K562 (cell line): ENCODE data around the gene PBX2. TPM values are rescaled to one million over a fixed set of nuclear protein-coding genes. Genes with fewer than 3 reads are reported as not detected.

ENCODE experiments used
- ARNT ChIP-seq, 2 experiments: fragments of 450-650 bp; IDR thresholded peaks; 2 replicates each; pipeline ENCODE4 v1.6.1; 2016; ENCODE audit warnings: mild to moderate bottlenecking in 1 of 2
- BRCA1 ChIP-seq, 2 experiments: fragments of 450-650 bp in 1 of 2; sonication (generic) in 1 of 2; formaldehyde crosslinking in 1 of 2; IDR thresholded peaks; 2 replicates each; pipeline versions ENCODE4 v1.5.0 to v1.6.1; 2017 to 2020; ENCODE audit warnings: mild to moderate bottlenecking in 1 of 2, missing genetic modification reagents in 1 of 2
- CBX5 ChIP-seq: IDR thresholded peaks from 2 replicates; pipeline ENCODE4 v1.6.1; 2014; ENCODE audit warnings: low read depth, borderline replicate concordance
- CCAR2 ChIP-seq: fragments of 200-400 bp; formaldehyde crosslinking; IDR thresholded peaks from 2 replicates; pipeline ENCODE4 v1.6.1; 2017; ENCODE audit warnings: mild to moderate bottlenecking, low read depth, low read length
- ETV5 ChIP-seq: sonication (generic); formaldehyde crosslinking; IDR thresholded peaks from 2 replicates; pipeline ENCODE4 v1.4.0; 2020; ENCODE audit warnings: low read depth, mild to moderate bottlenecking, missing genetic modification reagents
- GMEB1 ChIP-seq: fragments of 250-450 bp; sonication (Bioruptor Pico); IDR thresholded peaks from 2 replicates; pipeline ENCODE4 v1.4.0; 2020; ENCODE audit warnings: mild to moderate bottlenecking
- HMG20B ChIP-seq: fragments of 250-450 bp; sonication (Bioruptor Pico); IDR thresholded peaks from 2 replicates; pipeline ENCODE4 v1.5.0; 2021; ENCODE audit warnings: mild to moderate bottlenecking
- HNRNPLL ChIP-seq: fragments of 200-400 bp; formaldehyde crosslinking; IDR thresholded peaks from 2 replicates; pipeline ENCODE4 v1.6.1; 2017; ENCODE audit warnings: low read length, low read depth, mild to moderate bottlenecking; ENCODE audit not compliant: poor library complexity, severe bottlenecking
- KDM5B ChIP-seq: fragments of 200-600 bp; sonication (generic); IDR thresholded peaks from 2 replicates; pipeline ENCODE4 v1.6.1; 2012; ENCODE audit warnings: low read depth, mild to moderate bottlenecking, moderate library complexity, low read length, control low read depth, inconsistent platforms; ENCODE audit not compliant: insufficient replicate concordance
- KLF6 ChIP-seq: fragments of 250-450 bp; sonication (Bioruptor Pico); IDR thresholded peaks from 2 replicates; pipeline ENCODE4 v1.4.0; 2020; ENCODE audit warnings: mild to moderate bottlenecking, moderate library complexity, borderline replicate concordance
- MTF1 ChIP-seq: fragments of 250-450 bp; sonication (Bioruptor Pico); IDR thresholded peaks from 2 replicates; pipeline ENCODE4 v1.9.0; 2021; ENCODE audit warnings: moderate library complexity, mild to moderate bottlenecking, inconsistent platforms, borderline replicate concordance
- NCOA2 ChIP-seq, 2 experiments: fragments of 450-650 bp; IDR thresholded peaks; 2 replicates each; pipeline ENCODE4 v1.6.1; 2018; ENCODE audit warnings: mild to moderate bottlenecking in 2 of 2, moderate library complexity in 1 of 2; ENCODE audit not compliant: partially characterized antibody in 2 of 2
- PHB2 ChIP-seq: fragments of 450-650 bp; IDR thresholded peaks from 2 replicates; pipeline ENCODE4 v1.6.1; 2017; ENCODE audit warnings: low read depth
- POLR2H ChIP-seq: IDR thresholded peaks from 2 replicates; pipeline ENCODE4 v1.6.1; 2016; ENCODE audit warnings: missing genetic modification characterization, low read depth, mild to moderate bottlenecking, control low read depth, missing compliant biosample characterization, moderate library complexity
- RB1 ChIP-seq: fragments of 450-650 bp; IDR thresholded peaks from 2 replicates; pipeline ENCODE4 v1.6.1; 2017; ENCODE audit warnings: low read depth, mild to moderate bottlenecking
- RBM25 ChIP-seq: fragments of 200-400 bp; formaldehyde crosslinking; IDR thresholded peaks from 2 replicates; pipeline ENCODE4 v1.6.1; 2018; ENCODE audit warnings: low read length, low read depth, moderate library complexity; ENCODE audit not compliant: severe bottlenecking
- SMARCE1 ChIP-seq: fragments of 450-650 bp; IDR thresholded peaks from 2 replicates; pipeline ENCODE4 v1.7.1; 2016; ENCODE audit warnings: mild to moderate bottlenecking
- SRSF9 ChIP-seq: fragments of 200-400 bp; formaldehyde crosslinking; IDR thresholded peaks from 2 replicates; pipeline ENCODE4 v1.6.1; 2017; ENCODE audit warnings: low read depth, low read length, borderline replicate concordance
- TAL1 ChIP-seq: fragments of 450-650 bp; IDR thresholded peaks from 2 replicates; pipeline ENCODE4 v1.6.1; 2016; ENCODE audit warnings: mild to moderate bottlenecking
- TEAD2 ChIP-seq: fragments of 450-650 bp; IDR thresholded peaks from 2 replicates; pipeline ENCODE4 v1.6.1; 2016; ENCODE audit warnings: missing genetic modification characterization, control low read depth, missing compliant biosample characterization
- ZNF3 ChIP-seq: fragments of 250-450 bp; sonication (Bioruptor Pico); IDR thresholded peaks from 2 replicates; pipeline ENCODE4 v1.5.0; 2021; ENCODE audit warnings: mild to moderate bottlenecking, moderate library complexity
- ZNF324 ChIP-seq: fragments of 250-450 bp; sonication (Bioruptor Pico); IDR thresholded peaks from 2 replicates; pipeline ENCODE4 v1.4.0; 2020; ENCODE audit warnings: mild to moderate bottlenecking
- ZNF57 ChIP-seq: fragments of 450-650 bp; formaldehyde crosslinking; IDR thresholded peaks from 2 replicates; pipeline ENCODE4 v1.4.0; 2020; ENCODE audit warnings: mild to moderate bottlenecking, moderate library complexity
- ZNF778 ChIP-seq: fragments of 450-650 bp; formaldehyde crosslinking; IDR thresholded peaks from 2 replicates; pipeline ENCODE4 v1.4.0; 2020; ENCODE audit warnings: mild to moderate bottlenecking, moderate library complexity
- polyA plus RNA-seq, 8 experiments: library from polyadenylated mRNA; depleted of rRNA in 4 of 8; stranded (reverse) in 5 of 8; unstranded in 3 of 8; fragments of >200 nt; fragmentation: Nextera tagmentation in 2 of 8; fragmentation: Illumina TruSeq in 1 of 8; extraction: Ambion mirVana in 2 of 8; extraction: Trizol in 1 of 8; gene quantifications; 2 replicates each; pipeline versions ENCODE4 v1.2.1 to v1.2.3, GENCODE V29; 2011 to 2014; ENCODE audit warnings: inconsistent platforms in 1 of 8, missing spikeins in 1 of 8
- total RNA-seq, 7 experiments: library from RNA; depleted of rRNA in 6 of 7; stranded (reverse); fragments of >200 nt in 6 of 7; fragmentation: Illumina TruSeq in 2 of 7; extraction: Trizol in 2 of 7; gene quantifications; 2 replicates each; pipeline versions ENCODE4 v1.2.1 to v1.2.3, GENCODE V29; 2011 to 2021; ENCODE audit warnings: low replicate concordance in 1 of 7
- TF ChIP-seq, protein P1 (sequence below): sonication (generic); formaldehyde crosslinking; IDR thresholded peaks from 2 replicates; pipeline ENCODE4 v1.8.0; 2022; ENCODE audit warnings: mild to moderate bottlenecking, low read depth, missing genetic modification reagents
- TF ChIP-seq, protein P2 (sequence below): IDR thresholded peaks from 2 replicates; pipeline ENCODE4 v1.6.1; 2011; ENCODE audit not compliant: insufficient read length; ENCODE audit errors: extremely low read depth

Gene PBX2
- total and polyA plus RNA-seq, 9 of the 15 experiments (the other 6 are each of a cell fraction or from before 2014, with no cell fraction given), result 1.9 to 134 (median 62.5) TPM

DNA sequence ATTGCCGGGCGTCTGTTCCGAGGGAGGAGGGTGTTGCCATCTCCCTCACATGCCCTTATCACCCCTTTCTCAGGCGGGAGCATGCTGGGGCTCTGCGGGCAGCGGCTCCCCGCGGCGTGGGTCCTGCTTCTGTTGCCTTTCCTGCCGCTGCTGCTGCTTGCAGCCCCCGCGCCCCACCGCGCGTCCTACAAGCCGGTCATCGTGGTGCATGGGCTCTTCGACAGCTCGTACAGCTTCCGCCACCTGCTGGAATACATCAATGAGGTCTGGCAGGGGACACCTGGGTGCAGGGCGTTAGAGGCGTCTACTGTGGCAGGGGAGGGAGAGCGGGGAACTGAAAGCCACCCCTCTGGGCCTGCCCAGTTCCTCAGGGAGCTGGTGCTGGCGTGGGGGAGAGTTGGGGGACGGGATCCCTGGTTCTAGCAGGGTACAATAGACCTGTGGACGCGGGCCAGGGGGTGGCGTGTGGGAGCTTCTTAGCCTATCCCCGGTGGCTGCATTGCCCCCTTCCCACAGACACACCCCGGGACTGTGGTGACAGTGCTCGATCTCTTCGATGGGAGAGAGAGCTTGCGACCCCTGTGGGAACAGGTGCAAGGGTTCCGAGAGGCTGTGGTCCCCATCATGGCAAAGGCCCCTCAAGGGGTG lies 35.4 kb downstream of the PBX2 start (continued):
- TF ChIP-seq GMEB1 (CRISPR knock-in tag) (no peak), SRSF9 (no peak), ZNF324 (CRISPR knock-in tag) (no peak), NCOA2 (IDR thresholded peaks at IDR 0.05; ENCODE audit: partially characterized antibody in 2 of 2) (no peak), ETV5 (CRISPR knock-in tag) (no peak; the same call in 1 of the 2 replicates), HNRNPLL (no peak), TEAD2 (tag) (no peak), KLF6 (CRISPR knock-in tag) (no peak), RB1 (no peak; the same call in none of the 2 replicates), MTF1 (CRISPR knock-in tag) (no peak), PHB2 (no peak), CBX5 (peak; percentile 67; the same call in 1 of the 2 replicates), BRCA1 (IDR thresholded peaks at IDR 0.05) (no peak), BRCA1 (CRISPR knock-in tag; IDR thresholded peaks at IDR 0.05) (no peak), ARNT (IDR thresholded peaks at IDR 0.05) (no peak), HMG20B (CRISPR knock-in tag) (no peak), SMARCE1 (no peak; the same call in 1 of the 2 replicates), KDM5B (peak; percentile 48), RBM25 (no peak), ZNF3 (CRISPR knock-in tag) (no peak), TAL1 (no peak; the same call in 1 of the 2 replicates), POLR2H (tag) (no peak), ZNF778 (no peak), CCAR2 (no peak), ZNF57 (CRISPR knock-in tag) (no peak)
- TF ChIP-seq, protein P1, sequence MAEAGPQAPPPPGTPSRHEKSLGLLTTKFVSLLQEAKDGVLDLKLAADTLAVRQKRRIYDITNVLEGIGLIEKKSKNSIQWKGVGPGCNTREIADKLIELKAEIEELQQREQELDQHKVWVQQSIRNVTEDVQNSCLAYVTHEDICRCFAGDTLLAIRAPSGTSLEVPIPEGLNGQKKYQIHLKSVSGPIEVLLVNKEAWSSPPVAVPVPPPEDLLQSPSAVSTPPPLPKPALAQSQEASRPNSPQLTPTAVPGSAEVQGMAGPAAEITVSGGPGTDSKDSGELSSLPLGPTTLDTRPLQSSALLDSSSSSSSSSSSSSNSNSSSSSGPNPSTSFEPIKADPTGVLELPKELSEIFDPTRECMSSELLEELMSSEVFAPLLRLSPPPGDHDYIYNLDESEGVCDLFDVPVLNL (CRISPR knock-in tag), result no peak
- TF ChIP-seq, protein P2, sequence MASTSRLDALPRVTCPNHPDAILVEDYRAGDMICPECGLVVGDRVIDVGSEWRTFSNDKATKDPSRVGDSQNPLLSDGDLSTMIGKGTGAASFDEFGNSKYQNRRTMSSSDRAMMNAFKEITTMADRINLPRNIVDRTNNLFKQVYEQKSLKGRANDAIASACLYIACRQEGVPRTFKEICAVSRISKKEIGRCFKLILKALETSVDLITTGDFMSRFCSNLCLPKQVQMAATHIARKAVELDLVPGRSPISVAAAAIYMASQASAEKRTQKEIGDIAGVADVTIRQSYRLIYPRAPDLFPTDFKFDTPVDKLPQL, result no peak
